GM12878 (cell line): ENCODE measurements around the gene NDUFB4. TPM values are rescaled to one million over a fixed set of nuclear protein-coding genes. Genes with fewer than 3 reads are reported as not detected.

Source experiments
- ATAC-seq: fragments of 200-7000 bp; cut with Tn5 transposase; 3 replicates; pipeline ENCODE4 v1.9.1; 2020; ENCODE audit warnings: mild to moderate bottlenecking, moderate library complexity
- BruUV-seq: library from RNA; stranded (reverse); fragments of 400-500 nt; replicated peaks from 2 replicates; lab custom pipeline; 2021; lab: Mats Ljungman, UMichigan
- CTCF ChIA-PET: fragments of 300-600 bp; sonication (Branson Sonifier 250); formaldehyde crosslinking; extraction: SDS; loops from one replicate; lab custom pipeline; 2021; ENCODE audit warnings: inconsistent platforms; lab: Yijun Ruan, JAX
- POLR2A ChIA-PET: fragments of 350-600 bp; formaldehyde crosslinking; extraction: SDS; loops from one replicate; lab custom pipeline; 2021; ENCODE audit warnings: inconsistent platforms; lab: Charles Lee
- RAD21 ChIA-PET: fragments of 300-600 bp; sonication (Branson Sonifier 250); formaldehyde crosslinking; loops from one replicate; lab custom pipeline; 2023; ENCODE audit warnings: antibody characterized with exemption; ENCODE audit not compliant: unreplicated experiment; lab: Charles Lee
- SMC1A ChIA-PET: fragments of 300-600 bp; sonication (Branson Sonifier 250); formaldehyde crosslinking; loops from one replicate; lab custom pipeline; 2023; ENCODE audit not compliant: unreplicated experiment, uncharacterized antibody; lab: Charles Lee
- DNase-seq: peaks from one replicate; pipeline ENCODE4 v3.0.0-alpha.2; 2011; ENCODE audit warnings: low read depth, low spot score
- FAIRE-seq: peaks from 3 replicates; lab custom pipeline; 2011; peaks lifted over from hg19 to GRCh38; lab: Jason Lieb, UNC
- H2AFZ ChIP-seq: 2 replicates; pipeline ENCODE4 v1.6.0; 2011; ENCODE audit warnings: low read depth, low read length, control low read depth; ENCODE audit not compliant: control insufficient read depth
- H3K27ac ChIP-seq: 2 replicates; pipeline ENCODE4 v1.5.1; 2011; ENCODE audit warnings: control low read depth; ENCODE audit not compliant: control insufficient read depth, insufficient read depth
- H3K27me3 ChIP-seq, 2 experiments: replicated peaks in 1 of 2; 2 replicates each; pipeline versions ENCODE4 v1.6.0 to v1.6.1; 2011; ENCODE audit warnings: low read length in 1 of 2; ENCODE audit not compliant: control insufficient read depth in 2 of 2, insufficient read depth in 2 of 2
- H3K36me3 ChIP-seq, 2 experiments: 2 replicates each; pipeline ENCODE4 v1.5.1; 2011; ENCODE audit warnings: low read length in 1 of 2; ENCODE audit not compliant: control insufficient read depth in 2 of 2, insufficient read depth in 2 of 2
- H3K4me1 ChIP-seq: 2 replicates; pipeline ENCODE4 v1.6.1; 2011; ENCODE audit warnings: mild to moderate bottlenecking, low read length, moderate library complexity, mixed read lengths; ENCODE audit not compliant: control insufficient read depth, insufficient read depth
- H3K4me2 ChIP-seq: 2 replicates; pipeline ENCODE4 v1.6.0; 2011; ENCODE audit warnings: control low read depth; ENCODE audit not compliant: control insufficient read depth, insufficient read depth
- H3K4me3 ChIP-seq: fragments of 200-600 bp; sonication (generic); 2 replicates; pipeline ENCODE4 v1.5.1; 2016
- H3K79me2 ChIP-seq: 2 replicates; pipeline ENCODE4 v1.6.0; 2011; ENCODE audit warnings: low read length; ENCODE audit not compliant: control insufficient read depth, insufficient read depth
- H3K9ac ChIP-seq: 2 replicates; pipeline ENCODE4 v1.8.0; 2011; ENCODE audit warnings: low read length, control low read depth, mixed read lengths; ENCODE audit not compliant: control insufficient read depth, insufficient read depth
- H3K9me3 ChIP-seq: replicated peaks from 3 replicates; pipeline ENCODE4 v1.5.1; 2011; ENCODE audit warnings: mild to moderate bottlenecking, low read length; ENCODE audit not compliant: control insufficient read depth, insufficient read depth
- H4K20me1 ChIP-seq: 2 replicates; pipeline ENCODE4 v1.6.0; 2011; ENCODE audit not compliant: control insufficient read depth, insufficient read depth
- CHD4 ChIP-seq: fragments of 200-600 bp; sonication (generic); IDR thresholded peaks from 2 replicates; pipeline ENCODE4 v1.6.1; 2016; ENCODE audit warnings: mild to moderate bottlenecking
- HDAC6 ChIP-seq: fragments of 200-600 bp; sonication (generic); IDR thresholded peaks from one replicate; pipeline ENCODE4 v1.8.0; 2017; ENCODE audit warnings: antibody characterized with exemption; ENCODE audit not compliant: unreplicated experiment
- IKZF2 ChIP-seq, 2 experiments: fragments of 450-650 bp; IDR thresholded peaks; 2 replicates each; pipeline ENCODE4 v1.6.1; 2017; ENCODE audit warnings: mild to moderate bottlenecking in 2 of 2, moderate library complexity in 2 of 2
- KAT2A ChIP-seq: conservative IDR thresholded peaks from 2 replicates; pipeline ENCODE4 v1.6.1; 2011; ENCODE audit warnings: low read depth, low read length; ENCODE audit not compliant: control insufficient read depth
- KDM1A ChIP-seq: fragments of 200-600 bp; sonication (generic); IDR thresholded peaks from 2 replicates; pipeline ENCODE4 v1.6.1; 2016; ENCODE audit warnings: borderline replicate concordance
- MTA2 ChIP-seq: fragments of 450-650 bp; IDR thresholded peaks from 2 replicates; pipeline ENCODE4 v1.6.1; 2016; ENCODE audit warnings: low read depth, mild to moderate bottlenecking, moderate library complexity
- MTA3 ChIP-seq: IDR thresholded peaks from 2 replicates; pipeline ENCODE4 v1.6.1; 2012; ENCODE audit warnings: low read length, inconsistent platforms, borderline replicate concordance
- NFYB ChIP-seq: IDR thresholded peaks from 2 replicates; pipeline ENCODE4 v1.6.1; 2011; ENCODE audit warnings: low read depth, mild to moderate bottlenecking, low read length, improper control_type of control experiment, moderate library complexity; ENCODE audit not compliant: insufficient read depth
- WGBS: methylation state at CpG from one replicate; pipeline ENCODE4 v1.1.6; 2016; ENCODE audit warnings: low lambda C conversion rate; ENCODE audit not compliant: insufficient replicate concordance, insufficient coverage; ENCODE audit errors: missing lambda C conversion rate; 5-methylcytosine and 5-hydroxymethylcytosine counted together
- in situ Hi-C: fragments of 300-500 bp; cut with MboI; formaldehyde crosslinking; loops from 9 replicates; pipeline ENCODE4 v1.14.3; 2018; ENCODE audit warnings: mixed read lengths
- intact Hi-C: fragments of 100-400 bp; cut with micrococcal nuclease; formaldehyde crosslinking; loops from one replicate; pipeline ENCODE4 v1.14.2; 2022; ENCODE audit not compliant: unreplicated experiment
- polyA plus RNA-seq, 11 experiments: library from polyadenylated mRNA; depleted of rRNA in 4 of 11; unstranded in 6 of 11; stranded (reverse) in 5 of 11; fragments of >200 nt; fragmentation: Nextera tagmentation in 4 of 11; fragmentation: Illumina TruSeq in 1 of 11; extraction: Ambion mirVana in 4 of 11; extraction: Trizol in 1 of 11; gene quantifications; 1 replicate in 1 of 11; 2 replicates in 10 of 11; pipeline versions ENCODE4 v1.2.1 to v1.2.3, GENCODE V29; 2011 to 2016; ENCODE audit warnings: inconsistent platforms in 2 of 11, missing spikeins in 2 of 11, low read depth in 1 of 11
- total RNA-seq, 4 experiments: library from RNA; depleted of rRNA in 3 of 4; stranded (reverse); fragments of >200 nt in 3 of 4; fragmentation: Illumina TruSeq in 1 of 4; extraction: Trizol in 1 of 4; gene quantifications; 2 replicates each; pipeline versions ENCODE4 v1.2.1 to v1.2.3, GENCODE V29; 2013 to 2021
- TF ChIP-seq, protein P1 (sequence below): IDR thresholded peaks from 2 replicates; pipeline ENCODE4 v1.6.1; 2012; ENCODE audit warnings: low read depth, low read length, improper control_type of control experiment
- TF ChIP-seq, protein P2 (sequence below): IDR thresholded peaks from 2 replicates; pipeline ENCODE4 v1.6.1; 2011; ENCODE audit warnings: borderline replicate concordance, low read depth, mild to moderate bottlenecking, moderate library complexity, low read length; ENCODE audit not compliant: insufficient read depth, poor library complexity, severe bottlenecking
- TF ChIP-seq, protein P3 (sequence below): fragments of 450-650 bp; IDR thresholded peaks from 2 replicates; pipeline ENCODE4 v1.6.1; 2018; ENCODE audit warnings: borderline replicate concordance, mild to moderate bottlenecking; ENCODE audit not compliant: partially characterized antibody

NDUFB4 gene
- total and polyA plus RNA-seq, 10 of the 15 experiments (the other 5 are each of a cell fraction or from before 2014, with no cell fraction given) = 155 to 864 (median 387) TPM

DNA sequence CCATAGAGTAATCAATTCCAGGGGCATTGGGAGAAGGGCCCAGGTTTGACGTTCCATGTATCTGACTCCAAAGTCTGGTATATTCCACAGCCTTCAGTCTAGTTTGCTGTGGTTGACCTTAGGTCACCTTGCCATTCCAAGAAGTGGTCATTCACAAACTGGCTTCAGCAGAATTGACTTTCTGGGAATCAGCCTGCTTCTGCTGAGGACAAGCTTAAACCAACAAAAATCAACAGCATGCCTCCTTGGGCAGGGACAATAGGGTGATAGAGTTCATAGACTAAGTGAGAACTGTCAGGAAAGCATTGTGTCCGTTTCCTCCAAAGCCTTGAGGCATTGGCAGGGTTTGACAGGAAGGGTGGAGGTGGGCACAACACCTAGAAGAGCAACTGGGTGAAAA, 24.1 kb upstream of the NDUFB4 start:
- H3K4me3 ChIP-seq = no peak overlapping the region
- TF ChIP-seq KAT2A (no peak), NFYB (no peak), IKZF2 (IDR thresholded peaks at IDR 0.05) (no peak), MTA3 (no peak)
- TF ChIP-seq, protein P1, sequence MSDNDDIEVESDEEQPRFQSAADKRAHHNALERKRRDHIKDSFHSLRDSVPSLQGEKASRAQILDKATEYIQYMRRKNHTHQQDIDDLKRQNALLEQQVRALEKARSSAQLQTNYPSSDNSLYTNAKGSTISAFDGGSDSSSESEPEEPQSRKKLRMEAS = no peak
- no peak overlapping the region for H3K27ac ChIP-seq
- H3K9ac ChIP-seq = no peak overlapping the region
- H3K4me1 ChIP-seq = no peaks in the 10 kb centered on the region
- H2AFZ ChIP-seq = no peak overlapping the region
- RAD21 ChIA-PET = no interaction called here
- no peak overlapping the region for H3K4me2 ChIP-seq
- H3K27me3 ChIP-seq = no peaks in the 10 kb centered on the region
- intact Hi-C loops (no loop called here), in situ Hi-C loops (no loop called here)
- POLR2A ChIA-PET = no interaction called here
- no peaks in the 10 kb centered on the region for H3K36me3 ChIP-seq
- no peaks in the 10 kb centered on the region; the same call in 1 of the 2 replicates for H4K20me1 ChIP-seq
- no peaks in the 10 kb centered on the region for H3K9me3 ChIP-seq
- CTCF ChIA-PET = interaction anchor here (1.1 kb wide), 1 partner anchor 14 kb away, joined by 3 read pairs; no protein-coding TSS in a partner anchor
- SMC1A ChIA-PET = interaction anchor here (0.6 to 0.7 kb wide), 2 partner anchors 159 to 690 kb away, joined by 3 to 5 read pairs; no protein-coding TSS in a partner anchor
- WGBS = 0% methylated on average over 2 of the region's 2 CpGs
- H3K79me2 ChIP-seq = no peaks in the 10 kb centered on the region
- FAIRE-seq (no peak), ATAC-seq (no peak), DNase-seq (no peak)
- no TSS peak for BruUV-seq

DNA sequence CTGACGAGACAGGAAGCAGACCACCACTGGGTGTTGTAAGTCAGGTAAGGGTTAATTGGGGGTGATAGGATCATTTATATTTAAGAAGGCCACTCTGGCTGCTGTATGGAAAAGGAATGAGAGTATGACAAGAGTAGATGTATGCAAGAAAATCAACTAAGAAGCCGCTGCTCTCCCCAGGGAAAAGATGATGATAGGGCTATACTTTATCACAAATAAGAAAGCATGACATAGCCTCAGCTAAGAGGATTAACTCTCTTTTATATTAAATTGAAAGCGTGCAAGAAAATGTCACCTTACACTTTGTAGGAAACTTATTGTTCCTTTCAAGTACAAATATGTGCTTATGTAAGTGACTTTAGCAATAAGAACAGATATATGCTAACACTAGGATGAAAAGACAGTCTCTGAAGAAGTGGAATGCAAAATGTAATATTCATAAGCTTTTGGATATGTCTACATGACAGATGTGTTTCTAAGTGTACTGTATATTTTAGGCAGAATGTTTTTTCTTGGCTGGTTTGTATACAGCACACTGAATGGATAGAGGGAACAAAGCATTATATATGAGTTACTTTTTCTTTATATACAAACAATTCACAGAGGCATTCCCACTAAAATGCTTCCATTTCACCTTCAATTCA, 8.7 kb upstream of the NDUFB4 start:
- H3K27ac ChIP-seq = no peak overlapping the region
- no peak overlapping the region for H2AFZ ChIP-seq
- ChIA-PET SMC1A (no interaction called here), POLR2A (no interaction called here), RAD21 (no interaction called here), CTCF (no interaction called here)
- FAIRE-seq (no peak), DNase-seq (no peak), ATAC-seq (no peak)
- no peaks in the 10 kb centered on the region for H3K4me1 ChIP-seq
- in situ Hi-C loops (no loop called here), intact Hi-C loops (no loop called here)
- no peaks in the 10 kb centered on the region for H4K20me1 ChIP-seq
- H3K27me3 ChIP-seq = no peaks in the 10 kb centered on the region
- BruUV-seq = no TSS peak
- 69% methylated on average over 3 of the region's 3 CpGs for WGBS
- H3K4me3 ChIP-seq = no peak overlapping the region
- no peak overlapping the region for H3K9ac ChIP-seq
- TF ChIP-seq MTA2 (no peak), CHD4 (no peak), KDM1A (no peak), HDAC6 (no peak)
- TF ChIP-seq, protein P2, sequence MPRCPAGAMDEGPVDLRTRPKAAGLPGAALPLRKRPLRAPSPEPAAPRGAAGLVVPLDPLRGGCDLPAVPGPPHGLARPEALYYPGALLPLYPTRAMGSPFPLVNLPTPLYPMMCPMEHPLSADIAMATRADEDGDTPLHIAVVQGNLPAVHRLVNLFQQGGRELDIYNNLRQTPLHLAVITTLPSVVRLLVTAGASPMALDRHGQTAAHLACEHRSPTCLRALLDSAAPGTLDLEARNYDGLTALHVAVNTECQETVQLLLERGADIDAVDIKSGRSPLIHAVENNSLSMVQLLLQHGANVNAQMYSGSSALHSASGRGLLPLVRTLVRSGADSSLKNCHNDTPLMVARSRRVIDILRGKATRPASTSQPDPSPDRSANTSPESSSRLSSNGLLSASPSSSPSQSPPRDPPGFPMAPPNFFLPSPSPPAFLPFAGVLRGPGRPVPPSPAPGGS = no peak
- TF ChIP-seq, protein P3, sequence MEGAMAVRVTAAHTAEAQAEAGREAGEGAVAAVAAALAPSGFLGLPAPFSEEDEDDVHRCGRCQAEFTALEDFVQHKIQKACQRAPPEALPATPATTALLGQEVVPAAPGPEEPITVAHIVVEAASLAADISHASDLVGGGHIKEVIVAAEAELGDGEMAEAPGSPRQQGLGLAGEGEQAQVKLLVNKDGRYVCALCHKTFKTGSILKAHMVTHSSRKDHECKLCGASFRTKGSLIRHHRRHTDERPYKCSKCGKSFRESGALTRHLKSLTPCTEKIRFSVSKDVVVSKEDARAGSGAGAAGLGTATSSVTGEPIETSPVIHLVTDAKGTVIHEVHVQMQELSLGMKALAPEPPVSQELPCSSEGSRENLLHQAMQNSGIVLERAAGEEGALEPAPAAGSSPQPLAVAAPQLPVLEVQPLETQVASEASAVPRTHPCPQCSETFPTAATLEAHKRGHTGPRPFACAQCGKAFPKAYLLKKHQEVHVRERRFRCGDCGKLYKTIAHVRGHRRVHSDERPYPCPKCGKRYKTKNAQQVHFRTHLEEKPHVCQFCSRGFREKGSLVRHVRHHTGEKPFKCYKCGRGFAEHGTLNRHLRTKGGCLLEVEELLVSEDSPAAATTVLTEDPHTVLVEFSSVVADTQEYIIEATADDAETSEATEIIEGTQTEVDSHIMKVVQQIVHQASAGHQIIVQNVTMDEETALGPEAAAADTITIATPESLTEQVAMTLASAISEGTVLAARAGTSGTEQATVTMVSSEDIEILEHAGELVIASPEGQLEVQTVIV = no peak
- H3K36me3 ChIP-seq = no peaks in the 10 kb centered on the region
- no peak overlapping the region for H3K4me2 ChIP-seq
- H3K79me2 ChIP-seq = no peaks in the 10 kb centered on the region
- H3K9me3 ChIP-seq = no peaks in the 10 kb centered on the region
